ENCODE results near the gene CLBA1. TPM values are rescaled to one million over a fixed set of nuclear protein-coding genes. Genes with fewer than 3 reads are reported as not detected.

Gene CLBA1
- total and polyA plus RNA-seq, 9 of the 15 experiments (the other 6 are each of a cell fraction or from before 2014, with no cell fraction given) = 0.04 to 3.9 (median 2.6) TPM

- TF ChIP-seq ATF1 (CRISPR knock-in tag; IDR thresholded peaks at IDR 0.05) = no peak
- no peak for TF ChIP-seq ATF1 (tag; IDR thresholded peaks at IDR 0.05)
- TF ChIP-seq CREM (IDR thresholded peaks at IDR 0.05; ENCODE audit: low read depth) = peak; percentile 47; the same call in 1 of the 2 replicates
- no peak for TF ChIP-seq ZNF124 (CRISPR knock-in tag; IDR thresholded peaks at IDR 0.05)
These were observed 9.2 kb upstream of the CLBA1 start (continued) for GRCh38 chr14:104976198-104977007.

DNA sequence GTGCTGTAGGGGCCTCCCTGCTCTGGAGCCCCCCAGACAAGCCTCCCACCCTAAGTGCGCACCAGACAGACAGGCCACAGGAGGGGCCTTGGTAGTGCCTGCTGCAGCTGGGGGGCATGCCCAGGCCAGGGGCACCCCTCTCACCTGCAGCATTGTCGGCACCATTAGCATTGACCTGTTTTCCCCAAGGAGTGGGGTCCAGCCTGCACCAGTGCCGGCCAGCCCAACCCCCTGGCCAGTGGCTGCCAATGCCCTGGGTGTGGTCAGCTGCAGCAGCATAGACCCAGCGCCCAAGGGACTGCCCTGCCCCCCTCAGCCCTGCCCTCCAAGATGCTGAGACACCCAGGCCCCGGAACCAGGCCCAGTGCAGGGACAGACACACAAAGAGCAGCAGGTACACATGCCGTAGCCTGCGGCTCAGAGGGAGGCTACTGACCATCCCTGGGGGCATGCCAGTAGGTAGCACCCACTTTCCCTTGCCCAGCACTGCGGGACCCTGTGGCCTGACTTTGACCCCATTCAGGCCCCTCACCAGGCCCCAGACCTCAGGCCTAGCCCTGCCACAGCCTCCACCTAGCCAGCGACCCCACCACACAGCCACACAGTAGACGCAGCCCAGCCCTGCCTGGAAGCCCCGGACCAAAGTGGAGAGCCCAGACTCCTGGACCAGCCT lies 8.4 kb upstream of the CLBA1 start:
- Histone ChIP-seq H3K4me2 (ENCODE audit: insufficient read depth, low read length) (peak overlapping the region; percentile 73; the same call in 1 of the 2 replicates), H3K9me1 (ENCODE audit: control insufficient read depth, insufficient read depth, low read length) (no peaks in the 10 kb centered on the region), H3K4me3 (peak overlapping the region; percentile 38; the same call in 1 of the 2 replicates), H3K4me1 (replicated peaks in 1 of 2; ENCODE audit: control insufficient read depth in 2 of 2, insufficient read depth in 2 of 2, low read length in 2 of 2) (peaks cover 7 to 78% of the 10 kb centered on the region in 2 experiments; a peak in 4 of 5 replicates), H4K20me1 (replicated peaks; ENCODE audit: control insufficient read depth, insufficient read depth, low read length) (0 out of 2 replicates have a peak, but pooled peaks cover 11% of the 10 kb centered on the region), H2AFZ (ENCODE audit: low read depth, low read length) (no peak overlapping the region), H3K79me2 (ENCODE audit: control insufficient read depth, insufficient read depth, low read length) (no peaks in the 10 kb centered on the region), H3K9me3 (replicated peaks; ENCODE audit: control insufficient read depth, insufficient read depth, low read depth, low read length) (no peaks in the 10 kb centered on the region), H3K36me3 (ENCODE audit: control insufficient read depth, insufficient read depth, low read length) (no peaks in the 10 kb centered on the region), H3K27ac (ENCODE audit: extremely low read depth, low read depth, low read length) (no peak overlapping the region), H3K27me3 (ENCODE audit: control insufficient read depth in 2 of 2, insufficient read depth in 2 of 2, low read length in 2 of 2) (no peaks in the 10 kb centered on the region), H3K9ac (ENCODE audit: insufficient read depth in 1 of 2, low read depth in 2 of 2, low read length in 2 of 2) (peak overlapping the region in 1 of 2 experiments; percentile 91; a peak in 2 of 4 replicates)
- in situ Hi-C loops (cut with MboI) (no loop called here), intact Hi-C loops (cut with micrococcal nuclease) (loop anchor here (5.0 kb wide), 1 partner anchor 40 kb away; no protein-coding TSS in a partner anchor)
- no peak for ATAC-seq
- CTCF ChIA-PET (ENCODE audit: low intra/inter-chr PET ratio) = interaction anchor here (3.9 kb wide), 1 partner anchor 69 kb away, joined by 85 read pairs; no protein-coding TSS in a partner anchor
- POLR2A ChIA-PET = no interaction called here
- BruUV-seq (replicated peaks) = no TSS peak
- no peak for DNase-seq (ENCODE audit: extremely low read depth in 1 of 4, low spot score in 3 of 4)
- WGBS (ENCODE audit: insufficient coverage, low coverage, missing lambda C conversion rate) = 61% methylated on average over 5 of the region's 11 CpGs
- no peak for FAIRE-seq
- TF ChIP-seq ZNF197 (CRISPR knock-in tag; IDR thresholded peaks at IDR 0.05; ENCODE audit: low read depth) (no peak), GABPB2 (CRISPR knock-in tag; conservative IDR thresholded peaks at IDR 0.05) (no peak), NR2C2 (CRISPR knock-in tag; IDR thresholded peaks at IDR 0.05) (no peak), NR2C2 (tag; IDR thresholded peaks at IDR 0.05) (no peak), HMGN3 (IDR thresholded peaks at IDR 0.05; ENCODE audit: borderline replicate concordance, extremely low read depth, insufficient read length, low read depth, low read length) (no peak), SNRNP70 (optimal IDR thresholded peaks at IDR 0.05; ENCODE audit: low read depth, low read length) (no peak), CCAR2 (IDR thresholded peaks at IDR 0.05; ENCODE audit: low read depth, low read length) (no peak), TCF3 (CRISPR knock-in tag; IDR thresholded peaks at IDR 0.05) (no peak), ZNF277 (CRISPR knock-in tag; IDR thresholded peaks at IDR 0.05; ENCODE audit: borderline replicate concordance) (no peak)
- TF ChIP-seq, protein P1, sequence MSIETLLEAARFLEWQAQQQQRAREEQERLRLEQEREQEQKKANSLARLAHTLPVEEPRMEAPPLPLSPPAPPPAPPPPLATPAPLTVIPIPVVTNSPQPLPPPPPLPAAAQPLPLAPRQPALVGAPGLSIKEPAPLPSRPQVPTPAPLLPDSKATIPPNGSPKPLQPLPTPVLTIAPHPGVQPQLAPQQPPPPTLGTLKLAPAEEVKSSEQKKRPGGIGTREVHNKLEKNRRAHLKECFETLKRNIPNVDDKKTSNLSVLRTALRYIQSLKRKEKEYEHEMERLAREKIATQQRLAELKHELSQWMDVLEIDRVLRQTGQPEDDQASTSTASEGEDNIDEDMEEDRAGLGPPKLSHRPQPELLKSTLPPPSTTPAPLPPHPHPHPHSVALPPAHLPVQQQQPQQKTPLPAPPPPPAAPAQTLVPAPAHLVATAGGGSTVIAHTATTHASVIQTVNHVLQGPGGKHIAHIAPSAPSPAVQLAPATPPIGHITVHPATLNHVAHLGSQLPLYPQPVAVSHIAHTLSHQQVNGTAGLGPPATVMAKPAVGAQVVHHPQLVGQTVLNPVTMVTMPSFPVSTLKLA (conservative IDR thresholded peaks at IDR 0.05) = no peak
- TF ChIP-seq, protein P2, sequence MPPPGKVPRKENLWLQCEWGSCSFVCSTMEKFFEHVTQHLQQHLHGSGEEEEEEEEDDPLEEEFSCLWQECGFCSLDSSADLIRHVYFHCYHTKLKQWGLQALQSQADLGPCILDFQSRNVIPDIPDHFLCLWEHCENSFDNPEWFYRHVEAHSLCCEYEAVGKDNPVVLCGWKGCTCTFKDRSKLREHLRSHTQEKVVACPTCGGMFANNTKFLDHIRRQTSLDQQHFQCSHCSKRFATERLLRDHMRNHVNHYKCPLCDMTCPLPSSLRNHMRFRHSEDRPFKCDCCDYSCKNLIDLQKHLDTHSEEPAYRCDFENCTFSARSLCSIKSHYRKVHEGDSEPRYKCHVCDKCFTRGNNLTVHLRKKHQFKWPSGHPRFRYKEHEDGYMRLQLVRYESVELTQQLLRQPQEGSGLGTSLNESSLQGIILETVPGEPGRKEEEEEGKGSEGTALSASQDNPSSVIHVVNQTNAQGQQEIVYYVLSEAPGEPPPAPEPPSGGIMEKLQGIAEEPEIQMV (tag; conservative IDR thresholded peaks at IDR 0.05; ENCODE audit: low read depth) = no peak

Measured in K562 (cell line).